Stomach (tissue), 4 donors: ENCODE results near the gene MPIG6B.

Experiments
- CTCF ChIP-seq, 7 experiments: fragments of 450-650 bp in 4 of 7; fragments of 200-600 bp in 3 of 7; sonication (generic) in 3 of 7; IDR thresholded peaks; one replicate each; pipeline ENCODE4 v1.5.1; 2016 to 2019; ENCODE audit warnings: antibody characterized with exemption in 7 of 7, control low read depth in 2 of 7, mild to moderate bottlenecking in 1 of 7
- EP300 ChIP-seq: sonication (generic); formaldehyde crosslinking; IDR thresholded peaks from one replicate; pipeline ENCODE4 v1.6.1; 2017; ENCODE audit warnings: antibody characterized with exemption

- TF ChIP-seq EP300 (no peak), CTCF (IDR thresholded peaks at IDR 0.05) (no peak)
These were observed 2.9 kb upstream of the MPIG6B start for GRCh38 chr6:31720196-31720770.
